ENCODE data around the gene GRM4.

The GRM4 gene

DNA sequence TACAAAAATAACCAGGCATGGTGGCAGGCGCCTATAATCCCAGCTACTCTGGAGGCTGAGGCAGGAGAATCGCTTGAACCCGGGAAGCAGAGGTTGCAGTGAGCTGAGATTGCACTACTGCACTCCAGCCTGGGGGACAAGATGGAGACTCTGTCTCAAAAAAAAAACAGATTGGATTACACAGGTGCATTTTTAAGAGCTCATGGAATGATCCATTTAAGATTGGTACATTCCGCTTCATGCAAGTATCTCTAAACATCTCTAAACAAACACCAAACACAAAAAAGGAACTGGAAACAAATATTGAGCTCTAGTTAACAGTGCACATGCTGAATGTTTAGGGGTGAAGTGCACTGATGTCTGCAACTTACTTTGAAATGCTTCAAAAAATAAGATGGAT lies 154.3 kb downstream of the GRM4 start:
- peak; percentile 17 for DNase-seq

DNA sequence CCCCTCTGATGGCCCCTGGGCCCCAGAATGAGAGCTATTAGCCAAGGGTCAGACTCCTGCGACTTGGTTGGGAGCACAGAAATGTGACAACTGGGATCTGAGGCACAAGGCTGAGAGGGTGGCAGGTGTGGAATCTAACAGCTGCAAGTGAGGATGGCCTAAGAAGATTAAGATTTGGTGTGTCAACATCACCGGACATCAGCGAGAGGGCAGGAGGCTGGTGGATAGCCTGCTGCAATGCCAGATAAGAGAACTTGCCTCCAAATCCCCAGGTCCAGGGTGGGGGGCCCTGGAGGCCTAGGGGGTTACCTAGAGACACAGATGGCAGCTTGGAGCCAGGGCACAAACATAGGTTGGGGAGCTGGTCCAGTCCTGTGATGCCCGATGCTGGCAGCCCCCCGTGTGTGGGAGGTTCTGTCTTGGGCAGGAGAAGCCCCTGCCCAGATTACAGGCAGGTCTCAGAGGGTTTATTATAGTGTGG lies 155.8 kb downstream of the GRM4 start:
- DNase-seq, result no peak

- DNase-seq, result no peak
Observed at GRCh38 chr6:33989016-33989854, 156.7 kb downstream of the GRM4 start.

DNA sequence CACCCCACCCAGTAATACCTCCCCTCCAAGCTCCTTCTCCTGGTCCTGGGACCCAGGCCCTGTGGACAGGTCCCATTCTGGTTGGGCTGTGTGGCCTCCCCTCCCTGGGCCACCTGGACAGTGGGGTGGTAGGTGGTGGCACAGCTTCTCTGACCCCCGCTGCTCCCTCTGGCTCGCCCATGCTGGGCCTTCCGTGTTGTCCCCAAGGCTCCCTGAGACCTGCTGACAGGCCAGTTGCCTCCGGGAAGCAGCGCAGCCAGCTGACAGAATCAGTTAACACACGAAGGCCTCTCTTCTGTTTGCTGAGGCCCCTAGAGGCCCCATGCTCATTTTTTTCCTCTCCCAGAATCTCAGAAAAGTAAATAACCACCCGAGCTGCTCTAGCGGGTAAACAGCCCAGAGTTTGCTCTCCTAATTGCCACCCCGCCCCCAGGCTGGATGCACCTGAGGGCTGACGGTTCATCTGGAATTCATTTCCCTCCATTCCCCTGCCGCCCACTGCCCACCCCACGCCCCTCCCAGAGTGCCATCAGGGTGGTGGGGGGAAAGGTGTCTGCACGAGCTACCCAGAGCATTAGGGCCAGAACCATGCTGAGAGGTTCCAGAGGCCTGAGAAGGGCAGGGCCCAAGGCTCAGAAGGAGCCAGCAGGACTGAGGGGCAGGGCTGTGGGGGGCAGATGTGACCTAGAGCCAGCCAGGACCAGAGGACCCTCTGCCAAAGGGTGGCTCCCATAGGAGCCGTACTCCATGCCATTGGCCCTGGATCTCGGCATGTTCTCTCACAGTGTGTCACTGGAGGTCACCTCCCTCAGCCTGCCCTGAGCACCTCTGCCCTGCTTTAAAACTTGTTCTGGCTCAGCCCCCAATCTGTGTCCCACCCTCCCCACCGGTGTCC lies 157.5 kb downstream of the GRM4 start:
- DNase-seq, result peak; percentile 97

DNA sequence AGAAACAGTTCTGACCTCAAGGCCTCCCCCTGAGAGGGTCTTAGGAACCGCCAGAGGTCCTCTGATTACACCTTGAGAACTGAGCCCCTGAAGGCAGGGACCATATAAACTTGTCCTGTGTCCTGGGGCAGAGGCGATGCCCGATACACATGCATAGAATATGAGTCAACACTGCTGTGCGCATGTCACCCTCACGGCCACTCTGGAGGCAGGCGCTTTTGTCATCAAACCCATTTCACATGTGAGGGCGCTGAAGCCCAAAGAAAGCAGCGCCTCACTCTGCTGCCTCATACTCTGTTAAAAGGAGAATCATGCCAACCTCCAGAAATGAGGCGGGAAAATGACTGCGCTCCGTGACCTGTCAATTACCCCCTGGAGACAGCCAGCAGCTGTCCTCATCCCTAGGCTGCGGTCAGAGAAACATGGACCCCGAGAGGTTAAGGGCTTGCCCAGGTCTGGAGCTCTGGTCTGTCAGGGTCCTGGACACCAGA lies 158.3 kb downstream of the GRM4 start:
- DNase-seq, result peak; percentile 95

DNA sequence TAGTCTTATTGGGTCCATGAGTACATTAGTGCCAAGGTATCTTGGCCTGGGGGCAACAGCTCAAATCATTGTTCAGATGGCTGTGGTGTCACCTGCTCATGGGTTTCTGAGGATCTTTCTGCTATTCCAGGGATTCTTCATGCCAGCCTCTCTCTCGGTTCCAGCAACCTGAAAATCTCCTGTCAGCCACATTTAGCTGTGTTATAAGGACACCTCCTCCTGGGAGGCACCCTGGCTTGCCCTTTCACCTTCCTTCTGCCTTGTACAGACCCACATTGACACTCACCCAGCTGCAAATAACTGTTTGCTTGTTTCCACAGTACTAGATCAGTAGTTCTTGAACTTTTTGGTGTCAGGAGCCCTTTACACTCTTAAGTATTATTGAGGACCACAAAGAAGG lies 159.9 kb downstream of the GRM4 start:
- DNase-seq, result no peak

GRCh38 chr6:33985313-33985751 lies 160.6 kb downstream of the GRM4 start:
- DNase-seq, result no peak

- DNase-seq, result no peak
Observed at GRCh38 chr6:33984466-33985312, 161.2 kb downstream of the GRM4 start.

DNA sequence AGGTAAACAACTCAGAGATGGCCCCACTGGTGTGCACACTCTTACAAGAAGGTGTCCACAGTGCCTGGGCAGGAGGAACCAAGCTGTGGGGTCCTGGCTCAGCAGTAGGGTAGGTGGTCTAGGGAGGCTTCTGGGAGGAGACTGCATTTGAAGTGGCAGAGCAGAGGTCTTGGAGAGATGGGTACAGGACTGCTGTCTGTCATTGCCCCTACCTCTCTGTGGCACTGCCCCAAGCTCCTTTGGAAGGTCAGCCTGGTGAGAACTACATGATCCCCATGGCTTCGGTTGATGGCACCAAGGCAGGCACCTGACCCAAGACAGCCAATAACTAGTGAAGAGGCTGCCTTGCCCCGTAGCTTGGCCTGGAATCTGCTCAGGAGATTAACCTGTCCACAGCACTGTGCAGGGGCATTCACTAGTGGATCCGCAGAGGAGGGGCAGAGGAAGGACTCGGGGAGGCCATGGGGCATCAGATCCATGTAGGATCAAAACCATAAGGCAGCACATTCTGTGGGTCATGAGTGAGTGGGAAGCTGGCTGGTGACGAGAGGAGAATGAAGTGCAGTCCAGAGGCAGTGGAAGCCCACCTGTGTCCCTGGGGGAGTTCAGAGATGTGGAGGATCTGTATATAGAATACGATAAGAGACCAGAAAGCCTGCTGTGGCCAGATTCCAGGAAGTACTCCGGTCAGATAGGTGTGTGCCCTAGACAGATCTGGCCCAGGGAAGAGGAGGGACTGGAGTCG lies 162.0 kb downstream of the GRM4 start:
- no peak for DNase-seq

DNA sequence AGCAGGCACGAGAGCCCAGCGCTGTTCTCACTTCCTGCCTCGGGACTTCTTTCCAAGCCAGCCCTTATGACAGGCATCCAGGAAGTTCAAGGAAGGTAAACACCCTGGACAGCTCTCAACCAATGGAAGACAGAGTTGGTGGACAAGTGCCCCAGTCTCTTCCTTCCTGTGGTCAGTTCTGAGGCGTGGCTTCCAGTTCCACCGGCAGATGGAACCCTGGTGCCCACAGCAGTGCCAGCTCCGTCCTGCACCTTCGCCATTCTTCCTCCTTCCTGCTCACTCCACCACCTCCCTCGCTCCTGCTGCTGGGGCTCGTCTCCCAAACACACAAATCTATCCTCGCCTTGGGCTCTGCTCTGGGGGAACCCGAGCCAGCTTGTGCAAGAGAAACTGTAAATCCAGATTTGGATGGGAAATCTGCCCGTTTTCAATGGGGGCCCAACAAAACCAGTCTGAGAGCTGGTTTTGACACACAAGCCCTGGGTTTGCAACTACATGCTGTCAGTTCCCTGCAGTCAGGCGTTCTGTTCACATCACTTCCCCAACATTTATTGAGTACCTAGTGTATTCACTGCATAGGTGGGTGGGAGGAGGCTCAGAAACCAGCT lies 162.7 kb downstream of the GRM4 start:
- DNase-seq, result peak; percentile 74

GRCh38 chr6:33981861-33982260 lies 164.0 kb downstream of the GRM4 start:
- DNase-seq, result no peak

GRCh38 chr6:33981421-33981820 lies 164.5 kb downstream of the GRM4 start:
- no peak for DNase-seq

DNA sequence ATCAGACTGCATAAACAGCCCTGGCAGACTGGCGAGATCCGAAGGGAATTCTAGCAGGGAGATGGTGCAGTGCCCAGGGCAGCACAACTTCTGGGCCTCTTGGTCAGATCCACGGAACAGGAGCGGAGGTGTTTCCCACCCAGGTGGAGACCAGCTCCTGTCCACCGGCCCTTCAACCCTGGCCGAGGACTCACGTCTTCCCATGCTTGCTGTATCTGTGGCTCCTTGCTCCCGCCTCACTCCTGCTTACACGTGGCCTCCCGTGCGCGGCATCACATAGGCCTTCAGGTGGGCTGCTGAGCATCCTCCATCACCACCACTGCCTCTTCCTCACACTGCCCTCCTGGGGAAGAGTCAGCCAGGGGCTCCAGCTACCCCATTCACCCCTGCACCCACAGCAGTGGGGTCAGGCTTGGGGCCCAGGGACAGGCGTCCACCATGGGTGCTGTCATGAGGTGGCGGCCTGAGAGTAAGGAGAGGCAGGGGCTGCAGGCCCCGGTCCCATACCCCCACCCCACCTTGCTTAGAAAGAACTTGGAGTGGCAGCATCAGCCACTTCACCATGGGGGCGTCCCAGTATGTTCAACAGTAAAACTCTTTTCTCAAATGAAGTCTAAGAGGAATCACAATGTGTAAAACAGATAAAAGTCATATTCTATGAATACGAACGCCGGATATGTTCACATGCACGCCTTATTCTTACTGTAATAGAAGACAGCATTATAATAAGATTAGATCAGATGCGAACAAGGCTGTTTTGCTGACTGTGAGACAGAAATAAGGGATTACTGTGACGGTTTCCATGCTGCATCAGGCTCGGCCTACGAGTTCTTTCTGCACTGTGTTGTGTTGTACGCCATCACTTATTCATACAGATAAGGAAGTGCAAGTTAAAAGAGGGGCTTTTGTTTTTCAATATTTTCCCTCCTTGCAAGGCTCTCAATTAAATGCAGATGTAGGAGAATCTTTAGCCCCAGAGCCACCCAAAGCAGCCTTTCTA lies 165.4 kb downstream of the GRM4 start:
- DNase-seq, result no peak

GRCh38 chr6:33979750-33980149 lies 166.1 kb downstream of the GRM4 start:
- DNase-seq, result no peak

GRCh38 chr6:33978412-33979150 lies 167.3 kb downstream of the GRM4 start:
- no peak for DNase-seq

DNA sequence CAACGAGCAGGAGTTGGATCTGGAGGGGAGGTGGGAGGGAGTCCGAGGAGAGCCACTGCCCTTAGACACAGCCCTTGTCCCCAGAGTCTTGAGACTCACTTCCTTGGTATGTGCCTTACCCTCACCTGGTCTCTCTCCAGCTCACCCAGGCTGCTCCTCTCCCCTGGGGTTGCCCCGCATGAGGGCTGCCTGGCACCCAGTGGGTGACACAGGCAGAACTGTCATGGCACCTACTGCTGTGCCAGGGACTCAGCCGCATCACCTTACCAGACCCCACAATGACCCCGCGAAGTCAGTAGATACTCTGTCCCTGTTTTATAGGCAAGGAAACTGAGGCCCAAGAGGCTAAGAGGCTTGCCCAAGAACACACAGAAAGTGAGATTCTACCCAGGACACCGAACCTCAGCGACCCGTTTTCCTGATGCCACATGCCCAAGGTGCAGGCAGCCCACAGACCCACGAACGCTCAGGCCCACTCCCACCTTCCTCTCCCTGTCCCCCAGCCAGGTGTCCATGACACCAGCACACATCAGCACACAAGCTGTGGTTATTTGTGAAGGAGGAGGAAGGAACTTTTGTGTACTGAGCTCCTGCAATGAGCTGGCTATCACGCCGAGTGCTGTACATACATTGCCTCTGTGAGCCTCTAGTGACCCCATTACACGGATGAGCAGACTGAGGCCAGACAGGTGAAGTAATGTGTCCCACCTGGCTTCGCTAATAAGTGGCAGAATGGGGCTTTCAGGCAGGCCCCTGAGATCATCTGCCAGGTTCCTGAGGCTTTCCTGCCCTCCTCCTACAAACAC lies 168.1 kb downstream of the GRM4 start:
- no peak for DNase-seq

GRCh38 chr6:33976437-33977360 lies 169.2 kb downstream of the GRM4 start:
- DNase-seq, result no peak
